ENCODE data around the gene JAKMIP1.
"Not testable (repeated sequence)": the region's sequence is repeated elsewhere in the genome, so short reads cannot be mapped to it uniquely, and the experiment has no call there.

JAKMIP1 gene

DNA sequence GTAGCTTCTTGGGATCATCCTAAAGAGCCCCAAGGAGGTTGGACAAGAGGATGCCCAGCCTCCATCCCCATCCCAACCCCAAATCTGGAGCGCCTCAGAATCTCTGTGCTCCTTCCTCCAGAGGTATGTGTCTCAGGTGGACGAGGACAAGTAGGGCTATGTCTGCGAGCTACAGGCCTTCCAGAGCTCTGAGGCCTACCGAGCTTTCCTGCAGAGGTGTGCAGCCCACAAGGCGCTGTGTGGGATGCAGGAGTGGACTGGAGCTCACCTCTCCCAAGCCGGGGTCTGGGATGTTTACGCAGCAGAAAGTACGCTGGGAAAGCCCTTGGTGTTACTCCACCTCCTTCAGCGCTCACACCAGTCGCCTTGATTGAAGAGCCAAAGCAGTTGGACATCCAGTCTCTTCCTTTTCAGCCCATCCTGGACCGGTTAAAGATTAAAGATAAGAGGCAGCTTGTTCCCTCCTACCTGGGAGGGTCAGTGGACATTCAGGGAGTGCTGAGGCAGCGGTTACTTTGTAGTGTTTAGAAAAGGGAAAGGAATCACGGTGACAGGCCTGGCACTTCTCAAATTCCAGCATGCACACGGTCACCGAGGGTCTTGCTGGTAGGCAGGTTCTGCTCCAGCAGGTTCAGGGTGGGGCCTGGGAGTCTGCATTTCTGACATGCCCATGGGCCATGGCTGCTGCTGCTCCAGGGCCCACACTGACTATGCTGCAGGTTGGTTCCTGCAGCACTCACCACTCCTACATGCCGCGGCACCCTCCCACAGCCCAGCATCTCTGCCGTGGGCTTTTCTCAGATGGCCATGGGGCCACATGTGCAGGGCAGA lies 29.5 kb upstream of the JAKMIP1 start:
- DNase-seq (ENCODE audit: low read depth, low spot score), result no peak
- H3K27ac ChIP-seq, result no peak overlapping the region

DNA sequence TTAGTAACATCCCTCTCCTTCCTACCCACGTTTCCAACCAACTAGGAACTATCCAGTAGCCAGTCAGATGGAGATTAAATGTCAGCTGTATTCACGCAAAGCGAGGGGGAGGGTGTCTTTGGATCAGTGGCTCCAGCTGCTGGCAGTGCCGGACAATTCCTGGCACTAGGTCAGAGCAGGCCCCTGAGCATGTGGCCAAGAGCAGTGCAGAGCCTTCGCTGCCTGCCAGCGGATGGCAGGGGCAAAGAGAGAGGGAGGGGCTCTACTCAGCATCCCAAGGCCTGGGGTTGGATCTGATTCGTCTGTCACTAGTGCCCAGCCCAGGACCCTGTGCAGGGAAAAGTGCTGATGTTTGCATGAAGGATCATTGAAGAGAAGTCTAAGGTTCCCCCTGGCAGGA lies 28.7 kb upstream of the JAKMIP1 start:
- no peak overlapping the region for H3K27ac ChIP-seq
- no peak for DNase-seq (ENCODE audit: low read depth, low spot score)

DNA sequence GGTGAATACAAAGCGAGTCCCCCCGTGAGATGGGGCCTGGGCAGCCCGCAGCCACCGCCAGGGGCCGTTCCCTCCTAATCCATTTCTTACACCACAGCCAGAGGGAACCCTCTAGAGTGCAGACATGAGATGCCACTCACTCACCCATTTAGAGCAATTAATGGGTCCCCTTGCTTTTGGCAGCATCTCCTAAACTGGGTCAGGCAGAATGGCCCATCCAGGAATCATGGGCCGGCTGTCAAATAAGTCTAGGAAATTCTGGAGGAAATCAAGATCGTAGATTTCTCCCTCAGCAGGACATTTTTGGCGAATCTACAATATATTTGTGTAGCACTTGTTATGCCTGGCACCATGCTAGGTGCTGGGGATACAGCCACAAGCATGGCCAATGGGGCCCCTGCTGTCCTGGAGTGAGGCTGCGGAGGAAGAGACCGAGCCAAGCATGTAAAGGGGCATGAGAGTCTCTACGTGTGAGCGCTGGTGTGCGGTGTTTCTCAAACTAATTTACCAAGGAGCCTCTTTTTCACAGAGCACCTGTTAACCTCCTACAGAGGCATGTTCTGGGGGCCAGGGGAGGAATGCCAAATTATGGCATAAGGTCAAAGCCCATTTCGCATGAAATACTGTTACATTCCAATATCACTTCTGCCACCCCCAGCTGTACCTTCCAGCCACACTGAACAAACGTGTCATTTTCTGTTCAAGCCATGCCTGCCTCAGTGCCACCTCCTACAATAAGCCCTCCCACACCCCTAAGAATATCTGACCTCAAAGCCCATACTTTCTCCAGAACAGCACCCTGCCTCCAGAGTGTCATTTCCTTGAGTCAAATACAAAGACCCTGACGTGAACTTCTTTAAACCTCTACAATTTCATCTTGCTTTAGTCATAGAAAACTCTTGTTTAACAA lies 28.1 kb upstream of the JAKMIP1 start:
- no peak for DNase-seq (ENCODE audit: low read depth, low spot score)
- no peak overlapping the region for H3K27ac ChIP-seq

DNA sequence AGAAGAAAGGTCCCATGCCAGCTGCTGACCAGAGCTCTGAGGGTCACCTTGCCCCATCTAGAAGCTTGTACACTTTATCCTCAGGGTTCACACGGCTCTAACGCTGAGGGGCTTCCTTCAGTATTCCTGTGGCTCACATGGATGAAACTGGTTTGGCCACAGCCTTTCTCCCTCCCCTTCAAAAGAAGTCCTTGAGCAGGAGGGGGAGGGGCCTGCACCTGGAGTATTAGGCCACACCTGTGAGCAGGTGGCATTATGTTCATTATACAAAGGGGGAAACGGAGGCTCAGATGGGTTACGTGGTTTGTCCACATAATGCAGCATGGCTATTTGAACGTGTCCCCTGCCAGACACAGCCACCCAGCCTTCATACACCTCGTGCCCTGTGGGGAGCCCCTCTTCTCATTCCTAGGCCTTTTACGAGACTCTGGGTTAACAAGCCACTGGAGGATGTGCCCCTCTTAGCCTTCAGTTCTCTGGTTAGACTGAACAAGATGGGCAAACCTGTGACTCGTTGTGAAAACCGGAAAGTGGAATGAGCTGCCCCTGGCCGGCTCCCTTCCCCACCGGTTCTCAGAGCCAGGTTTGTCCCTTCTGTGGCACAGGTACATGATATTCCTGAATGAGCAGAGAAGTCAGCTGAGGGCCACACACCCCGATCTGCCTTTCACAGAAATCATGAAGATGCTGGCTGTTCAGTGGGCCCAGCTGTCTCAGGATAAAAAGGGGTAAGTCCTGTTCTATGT lies 27.2 kb upstream of the JAKMIP1 start:
- no peak for DNase-seq (ENCODE audit: low read depth, low spot score)
- no peak overlapping the region for H3K27ac ChIP-seq

DNA sequence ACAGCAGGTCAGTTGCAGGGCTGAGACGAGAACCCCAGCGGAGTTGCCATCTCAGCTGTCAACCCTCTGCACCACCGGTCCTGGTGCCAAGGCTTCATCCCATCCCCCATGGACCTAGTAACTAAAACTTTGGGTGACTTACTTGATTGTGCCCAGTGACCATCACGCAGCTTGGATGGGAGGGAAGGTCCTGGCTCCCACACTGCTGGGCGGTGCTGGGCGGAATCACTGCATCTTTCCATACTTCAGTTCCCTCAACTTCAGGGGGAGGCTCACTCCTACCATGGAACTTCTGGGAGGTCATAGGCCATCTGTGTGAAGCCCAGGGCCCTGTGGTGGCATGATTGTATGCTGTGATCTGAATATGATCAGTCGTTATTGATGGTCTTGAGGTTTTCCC lies 26.2 kb upstream of the JAKMIP1 start:
- H3K27ac ChIP-seq, result no peak overlapping the region
- no peak for DNase-seq (ENCODE audit: low read depth, low spot score)

DNA sequence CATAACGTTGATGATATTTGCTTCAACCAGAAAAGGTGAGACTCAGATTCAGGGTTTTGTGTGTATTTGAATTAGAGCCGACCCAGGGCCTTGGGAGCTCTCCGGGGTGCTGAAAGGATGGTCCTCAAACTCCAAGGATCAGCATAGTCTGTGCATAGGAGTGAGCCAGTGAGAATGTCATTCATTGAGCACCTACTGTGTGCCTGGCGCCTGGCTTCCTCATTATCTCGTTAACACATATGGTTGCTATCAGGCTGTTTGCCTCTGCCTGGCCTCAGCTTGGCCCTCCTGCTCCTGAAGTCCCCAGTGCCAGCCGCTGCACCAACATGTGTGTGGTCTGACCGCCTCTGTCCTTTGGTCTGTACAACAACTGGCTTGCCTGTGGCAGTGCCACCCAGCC lies 25.1 kb upstream of the JAKMIP1 start:
- no peak overlapping the region for H3K27ac ChIP-seq
- no peak for DNase-seq (ENCODE audit: low read depth, low spot score)

DNA sequence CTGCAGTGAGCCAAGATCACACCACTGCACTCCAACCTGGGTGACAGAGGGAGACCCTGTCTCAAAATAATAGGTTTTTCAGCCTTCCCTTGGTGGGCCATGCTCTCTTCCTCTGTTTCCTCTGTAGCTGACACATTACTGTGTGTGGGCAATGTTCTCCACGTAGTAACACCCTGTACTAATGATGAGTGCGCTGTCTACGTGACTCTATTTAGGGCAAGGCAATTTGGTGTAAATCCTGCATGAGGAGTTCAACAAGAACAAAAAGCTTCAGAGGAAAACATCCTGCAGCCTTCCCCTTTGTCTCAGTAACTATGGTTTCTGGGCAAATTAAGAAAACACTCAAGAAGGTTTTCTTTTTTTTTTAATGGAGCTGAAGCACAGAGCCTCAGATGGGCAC lies 24.4 kb upstream of the JAKMIP1 start:
- DNase-seq (ENCODE audit: low read depth, low spot score), result no peak
- H3K27ac ChIP-seq, result no peak overlapping the region

DNA sequence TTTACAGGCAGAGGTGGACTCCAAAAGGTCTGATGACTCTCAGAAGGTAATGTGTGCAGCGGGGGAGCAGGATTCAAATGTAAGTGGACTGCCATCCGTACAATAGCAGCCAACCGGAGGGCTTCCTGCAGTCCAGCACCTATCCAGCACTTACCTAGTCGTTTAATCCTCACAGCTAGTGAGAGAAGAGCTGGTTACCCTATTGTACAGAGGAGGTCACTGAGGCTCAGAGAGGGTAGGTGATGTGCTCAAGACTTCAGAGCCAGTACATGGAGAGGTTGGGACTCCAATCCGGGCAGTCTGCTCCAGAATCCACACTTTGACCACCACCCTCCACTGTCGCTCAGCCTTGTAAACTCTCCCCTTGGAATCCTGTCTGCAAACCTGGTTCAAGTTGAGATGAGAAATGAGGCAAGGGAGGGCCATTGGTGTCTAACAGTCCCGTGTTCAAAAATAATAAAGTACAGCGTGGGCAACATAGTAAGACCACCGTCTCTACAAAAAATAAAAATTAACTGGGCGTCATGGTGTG lies 22.5 kb upstream of the JAKMIP1 start:
- DNase-seq (ENCODE audit: low read depth, low spot score), result no peak
- H3K27ac ChIP-seq, result no peak overlapping the region

DNA sequence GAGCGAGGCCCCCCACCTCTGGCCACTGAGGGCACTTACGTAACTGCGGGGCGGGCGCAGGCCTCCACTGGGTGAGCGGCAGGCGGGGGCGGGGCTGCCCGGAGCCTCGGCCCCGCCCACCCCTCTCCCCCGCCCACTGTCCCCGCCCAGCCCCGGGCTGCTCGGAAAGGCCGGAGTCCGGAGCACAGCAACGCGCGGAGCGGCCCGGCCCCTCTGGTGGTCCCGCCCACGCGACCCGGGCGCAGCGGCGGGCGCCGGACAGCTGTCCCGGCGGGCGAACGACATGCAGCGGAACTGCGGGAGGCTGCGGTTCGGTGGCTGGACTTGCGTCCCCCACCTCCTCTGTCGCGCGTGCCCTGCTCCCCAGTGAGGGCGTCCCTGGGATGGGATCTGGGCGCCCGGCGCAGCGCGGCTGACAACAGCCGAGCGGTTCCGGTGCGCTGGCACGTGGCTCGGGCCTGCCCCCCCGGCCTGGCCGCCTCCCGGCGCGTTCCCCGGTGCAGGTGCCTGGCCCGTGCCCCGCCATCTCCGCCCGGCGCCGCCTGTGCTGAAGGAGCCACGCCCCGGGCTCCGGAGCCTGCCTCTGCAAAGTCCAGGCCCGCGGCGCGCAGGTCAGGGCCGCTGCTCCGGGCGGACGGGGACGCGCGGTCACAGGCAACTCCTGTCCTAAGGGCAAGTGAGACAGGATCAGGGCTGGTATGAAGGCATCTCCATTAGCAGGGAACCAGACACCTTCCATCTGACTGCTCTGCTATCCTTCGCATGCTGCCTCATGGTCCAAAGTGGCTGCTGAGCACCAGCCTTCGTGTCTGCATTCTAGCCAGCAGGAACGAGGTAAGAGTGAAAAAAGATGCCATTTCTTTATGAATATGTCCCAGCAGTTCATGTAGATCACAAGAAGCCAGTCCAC lies 21.8 kb upstream of the JAKMIP1 start:
- no peak overlapping the region for H3K27ac ChIP-seq
- DNase-seq (ENCODE audit: low read depth, low spot score), result no peak

DNA sequence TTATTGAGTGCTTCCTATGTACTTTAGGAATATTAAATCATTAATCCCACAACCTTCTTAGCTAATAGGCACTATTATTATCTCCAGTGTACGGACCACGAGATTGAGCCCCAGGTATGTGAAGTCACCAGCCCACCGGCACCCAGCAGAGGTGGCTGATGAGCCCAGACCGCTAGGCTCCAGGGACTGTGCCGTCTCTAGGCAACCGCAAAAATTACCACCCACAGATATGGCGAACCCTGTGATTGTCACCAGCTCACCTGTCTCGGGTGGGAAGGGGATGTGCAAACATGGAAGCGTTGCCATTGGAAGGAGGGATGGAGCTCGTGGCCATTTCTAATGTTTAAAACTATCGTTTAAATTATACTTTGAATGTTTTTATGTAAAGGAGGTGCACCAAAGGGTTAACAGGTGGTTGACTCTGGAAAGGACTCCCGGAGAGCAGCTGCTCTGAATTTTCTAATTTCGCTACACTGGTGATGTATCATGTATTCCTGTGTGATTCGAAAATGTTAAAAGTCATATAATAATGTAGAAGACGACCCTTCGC lies 21.0 kb upstream of the JAKMIP1 start:
- no peak for DNase-seq (ENCODE audit: low read depth, low spot score)
- H3K27ac ChIP-seq, result no peak overlapping the region

DNA sequence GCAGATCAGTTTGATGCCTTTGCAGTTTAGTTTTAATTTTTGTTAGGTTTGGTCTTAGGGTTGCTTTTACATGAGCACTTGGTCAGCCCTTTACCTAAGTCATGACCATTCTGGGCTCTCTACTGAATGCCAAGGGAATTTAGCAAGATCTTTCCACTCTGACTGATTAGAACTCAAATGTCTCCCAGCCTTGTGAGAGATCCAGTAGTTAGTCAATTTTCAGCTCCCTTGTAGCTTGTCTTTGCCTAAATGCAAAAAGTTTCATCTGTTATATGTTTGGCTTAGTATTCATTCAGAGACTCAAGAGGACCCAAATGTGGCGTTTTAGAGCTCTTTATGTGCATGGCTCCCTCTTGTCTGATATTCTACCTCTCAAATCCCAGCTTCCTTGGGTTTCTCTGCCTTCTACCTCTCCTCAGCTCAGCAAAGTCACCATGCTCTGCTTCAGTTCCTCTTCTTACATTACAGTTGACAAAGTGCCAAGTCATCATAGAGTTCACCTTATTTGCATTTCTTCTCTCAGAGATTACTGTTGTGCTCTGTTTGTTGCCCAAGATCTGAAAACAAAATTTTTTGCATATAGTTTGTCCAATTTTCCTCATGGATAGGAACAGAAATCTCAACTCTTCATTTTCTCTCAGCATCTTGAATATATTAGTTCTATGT lies 17.5 kb upstream of the JAKMIP1 start:
- DNase-seq (ENCODE audit: low read depth, low spot score), result no peak

DNA sequence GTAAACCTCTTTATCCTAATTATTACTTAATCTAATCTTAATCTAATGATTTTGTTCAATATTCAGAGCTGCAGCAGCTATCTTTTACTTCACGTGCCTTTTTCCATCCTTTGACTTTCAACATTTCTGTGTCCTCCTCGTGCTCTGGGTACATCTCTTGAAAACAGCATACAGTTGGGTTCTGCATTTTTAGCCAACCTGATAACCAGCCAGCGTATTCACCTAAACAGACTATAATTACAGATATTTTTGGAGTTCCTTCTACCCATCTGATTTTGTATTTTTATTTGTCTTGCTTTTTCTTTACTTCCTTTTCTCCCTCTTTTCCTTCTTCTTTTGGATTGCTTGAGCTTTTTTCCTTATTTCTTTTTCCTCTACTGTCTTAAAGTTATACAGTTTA lies 16.2 kb upstream of the JAKMIP1 start:
- no peak overlapping the region for H3K27ac ChIP-seq
- no peak for DNase-seq (ENCODE audit: low read depth, low spot score)

More for the DNA sequence above, 17.5 kb upstream of the JAKMIP1 start:
- no peak overlapping the region for H3K27ac ChIP-seq

DNA sequence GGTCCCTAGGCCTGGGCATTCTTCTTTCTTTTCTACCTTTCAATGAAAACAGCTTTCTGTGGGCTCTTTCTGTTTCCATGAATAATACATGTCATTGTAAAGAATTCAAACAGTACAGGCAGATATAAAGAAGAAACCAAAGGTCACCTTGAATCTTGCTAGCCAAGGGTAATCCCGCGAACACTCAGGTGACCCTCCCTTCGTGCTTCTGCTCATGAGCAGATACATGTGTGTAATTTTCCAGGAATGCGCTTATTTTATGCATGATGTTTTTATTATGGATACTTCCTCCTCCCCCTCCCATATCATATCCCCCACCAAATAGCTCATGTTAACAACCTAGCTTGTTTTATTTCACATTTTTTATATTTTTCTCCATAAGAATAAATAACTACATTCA lies 9.6 kb upstream of the JAKMIP1 start:
- no peak overlapping the region for H3K27ac ChIP-seq
- DNase-seq (ENCODE audit: low read depth, low spot score), result no peak

DNA sequence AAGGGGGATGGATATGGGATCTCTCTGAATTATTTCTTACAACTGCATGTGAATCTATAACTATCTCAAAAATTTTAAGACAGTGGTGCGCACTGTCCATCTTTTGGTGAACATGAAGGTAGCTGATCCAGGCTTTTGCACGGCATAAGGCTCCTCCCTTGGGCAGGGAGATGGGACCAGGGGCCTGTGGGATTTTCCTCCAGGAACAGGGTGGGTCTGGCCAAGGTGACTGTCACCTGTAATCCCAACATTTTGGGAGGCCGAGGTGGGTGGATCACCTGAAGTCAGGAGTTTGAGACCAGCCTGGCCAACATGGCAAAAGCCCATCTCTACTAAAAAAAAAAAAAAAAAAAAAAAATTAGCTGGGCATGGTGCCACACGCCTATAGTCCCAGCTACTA lies 8.9 kb upstream of the JAKMIP1 start:
- not testable (repeated sequence) for DNase-seq (ENCODE audit: low read depth, low spot score)

DNA sequence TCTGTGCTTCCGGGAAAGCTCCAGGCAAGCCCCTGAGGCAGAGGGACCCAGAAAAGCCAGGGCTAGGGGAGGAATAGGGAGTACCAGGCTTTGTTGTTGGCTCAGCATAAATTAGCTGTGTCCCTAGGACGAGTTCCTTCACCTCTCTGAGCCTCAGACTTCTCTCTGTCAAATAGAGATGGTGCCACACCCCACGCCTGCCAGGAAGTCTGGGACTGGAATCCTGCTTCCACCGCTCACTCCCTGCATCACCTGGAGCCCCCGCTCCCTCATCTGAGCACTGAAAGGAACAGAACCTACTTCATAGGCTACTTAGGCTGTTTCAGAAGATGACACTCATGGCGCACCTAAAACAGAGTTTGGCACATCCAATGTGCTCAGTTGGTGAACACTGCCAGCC lies 8.1 kb upstream of the JAKMIP1 start:
- no peak overlapping the region for H3K27ac ChIP-seq
- no peak for DNase-seq (ENCODE audit: low read depth, low spot score)

More for the DNA sequence above, 8.9 kb upstream of the JAKMIP1 start:
- not testable (repeated sequence) for H3K27ac ChIP-seq

DNA sequence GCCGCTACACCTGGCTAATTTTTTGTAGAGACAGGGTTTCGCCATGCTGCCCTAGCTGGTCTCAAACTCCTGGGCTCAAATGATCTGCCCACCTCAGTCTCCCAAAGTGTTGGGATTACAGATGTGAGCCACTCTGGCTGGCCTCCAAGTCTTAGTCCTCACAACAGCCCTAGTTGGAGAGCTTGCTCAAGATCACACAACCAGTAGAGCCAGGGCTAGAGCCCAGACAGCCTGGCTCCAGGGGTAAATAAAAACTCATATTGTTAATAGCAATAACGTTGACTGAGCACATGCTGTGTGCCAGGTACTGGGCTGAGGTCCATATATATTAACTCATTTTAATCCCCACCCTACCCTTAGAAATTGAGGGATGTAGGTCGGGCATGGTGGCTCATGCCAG lies 7.3 kb upstream of the JAKMIP1 start:
- H3K27ac ChIP-seq, result no peak overlapping the region
- DNase-seq (ENCODE audit: low read depth, low spot score), result no peak

DNA sequence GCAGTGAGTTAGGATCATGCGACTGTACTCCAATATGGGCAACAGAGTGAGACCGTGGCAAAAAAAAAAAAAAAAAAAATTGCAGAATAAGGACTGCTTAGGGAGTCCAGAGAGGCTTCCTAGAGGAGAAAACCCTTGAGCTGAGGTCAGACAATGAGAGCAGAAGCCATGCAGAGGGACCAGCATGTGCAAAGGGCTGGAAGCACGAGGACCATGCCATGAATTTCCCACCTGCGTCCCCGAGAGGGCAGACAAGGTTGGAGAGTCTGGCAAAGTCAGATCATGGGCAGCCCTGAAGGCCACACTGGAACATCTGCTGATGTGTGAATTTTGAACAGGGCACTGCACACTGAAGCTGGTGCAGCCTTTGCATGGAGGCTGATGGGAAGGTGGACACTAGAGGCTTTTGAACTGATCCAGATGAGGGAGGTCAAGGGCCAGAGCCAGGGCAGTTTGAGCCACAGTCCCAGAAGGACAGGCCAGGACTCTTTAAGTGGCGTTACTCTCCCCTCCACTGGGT lies 6.5 kb upstream of the JAKMIP1 start:
- no peak overlapping the region for H3K27ac ChIP-seq
- DNase-seq (ENCODE audit: low read depth, low spot score), result no peak

DNA sequence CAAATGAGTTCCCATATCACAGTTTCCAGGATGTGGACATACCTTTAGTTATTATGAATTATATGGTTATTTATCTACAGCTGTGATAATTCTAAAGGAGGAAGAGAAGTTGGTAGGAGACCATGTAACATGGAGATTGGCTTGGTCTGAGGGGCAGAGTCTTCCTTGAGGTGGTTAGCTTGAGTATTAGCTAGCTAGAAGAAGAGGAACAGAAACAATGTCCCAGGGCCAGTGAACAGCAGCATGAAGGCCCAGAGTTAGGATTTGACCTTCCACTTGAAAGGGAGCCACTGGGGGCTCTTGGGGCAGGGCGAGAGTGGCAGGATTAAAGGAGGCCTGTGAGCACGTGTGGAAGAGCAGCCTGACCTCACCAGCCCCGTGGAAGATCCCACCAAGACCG lies 5.6 kb upstream of the JAKMIP1 start:
- no peak for DNase-seq (ENCODE audit: low read depth, low spot score)

More for the DNA sequence above, 5.6 kb upstream of the JAKMIP1 start:
- H3K27ac ChIP-seq, result no peak overlapping the region
